Right kidney (tissue), 1 donor: ENCODE results near the gene CTDSPL.

Experiments
- DNase-seq: peaks from one replicate; pipeline ENCODE4 v3.0.0-alpha.2; 2016

CTDSPL gene

DNA sequence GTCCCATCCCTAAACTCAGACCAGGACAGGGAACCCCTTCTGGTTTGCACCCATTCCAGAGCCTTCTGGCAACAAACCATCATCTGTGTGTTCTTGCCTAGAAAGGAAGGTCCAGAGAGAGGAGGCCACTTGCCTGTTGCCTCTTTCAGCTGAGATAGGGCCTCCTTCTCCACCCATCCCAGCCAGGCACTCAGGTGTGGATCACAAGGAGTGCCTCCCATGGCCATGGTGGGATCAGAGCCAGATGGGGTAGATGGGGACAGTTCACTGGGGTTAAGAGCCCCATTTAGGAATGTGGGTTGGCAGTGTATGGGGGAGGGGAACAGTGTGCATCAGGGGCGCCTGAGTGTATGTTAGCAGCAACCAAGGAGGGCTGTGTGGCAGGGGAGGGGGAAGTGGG lies 8.9 kb upstream of the CTDSPL start:
- no peak for DNase-seq

DNA sequence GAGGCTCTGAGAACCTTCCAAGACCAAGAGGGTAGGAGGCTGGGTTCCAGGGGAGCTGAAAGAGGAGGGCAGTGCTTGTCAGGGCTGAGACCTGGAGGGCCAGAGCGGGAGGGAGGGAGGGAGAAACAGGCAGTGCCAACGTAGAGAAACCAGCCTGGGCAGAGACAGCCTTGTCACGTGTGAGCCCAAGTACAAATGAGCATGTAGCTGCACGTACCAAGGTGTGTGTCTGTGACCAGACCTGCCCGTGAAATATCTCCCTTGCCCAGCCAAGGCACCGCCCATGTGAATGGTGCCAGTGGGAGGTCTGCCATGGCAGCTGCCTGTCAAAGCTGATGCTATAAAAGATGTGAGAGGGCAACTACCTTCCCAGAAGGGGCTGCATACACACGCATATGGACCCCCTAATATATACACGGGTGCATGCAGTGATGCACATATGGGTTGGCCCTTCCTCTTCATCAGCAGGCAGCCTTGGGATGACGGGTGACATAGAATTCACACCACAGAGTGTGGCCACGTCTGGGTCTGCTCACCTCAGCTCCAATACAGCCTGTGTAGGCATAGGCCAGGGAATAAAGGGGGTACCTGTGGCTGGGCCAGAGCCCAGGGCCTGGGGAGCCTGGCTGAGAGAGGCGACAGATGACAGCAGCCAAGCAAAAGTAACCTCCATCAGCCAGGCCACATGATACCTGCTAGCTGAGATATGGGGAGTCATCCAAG lies 7.8 kb upstream of the CTDSPL start:
- no peak for DNase-seq

- DNase-seq: peak; percentile 63
Observed at GRCh38 chr3:37855363-37855970, 6.2 kb upstream of the CTDSPL start.

DNA sequence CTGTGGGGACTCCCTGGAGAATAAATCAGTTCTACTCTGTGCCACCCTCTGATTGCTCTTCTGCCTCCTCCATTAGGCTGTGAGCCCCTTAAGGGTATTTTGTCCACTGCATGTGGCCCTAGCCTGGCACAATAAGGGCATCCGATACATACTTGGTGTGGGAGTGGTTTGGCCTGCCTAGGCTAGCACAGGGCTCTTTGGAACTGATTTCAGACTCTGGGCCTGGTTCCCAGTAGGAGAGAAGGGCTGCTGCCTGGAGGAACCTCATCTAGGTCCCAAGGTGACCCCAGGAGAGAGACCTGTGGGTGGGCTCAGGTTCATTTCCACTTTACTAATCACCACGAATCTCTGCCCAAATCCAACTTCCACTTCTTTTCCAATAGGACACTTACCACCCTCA lies 5.3 kb upstream of the CTDSPL start:
- DNase-seq: no peak

GRCh38 chr3:37858742-37859141 lies 2.9 kb upstream of the CTDSPL start:
- no peak for DNase-seq

- DNase-seq: no peak
Observed at GRCh38 chr3:37859354-37859753, 2.3 kb upstream of the CTDSPL start.

- DNase-seq: no peak
Observed at GRCh38 chr3:37859908-37860199, 1.8 kb upstream of the CTDSPL start.

DNA sequence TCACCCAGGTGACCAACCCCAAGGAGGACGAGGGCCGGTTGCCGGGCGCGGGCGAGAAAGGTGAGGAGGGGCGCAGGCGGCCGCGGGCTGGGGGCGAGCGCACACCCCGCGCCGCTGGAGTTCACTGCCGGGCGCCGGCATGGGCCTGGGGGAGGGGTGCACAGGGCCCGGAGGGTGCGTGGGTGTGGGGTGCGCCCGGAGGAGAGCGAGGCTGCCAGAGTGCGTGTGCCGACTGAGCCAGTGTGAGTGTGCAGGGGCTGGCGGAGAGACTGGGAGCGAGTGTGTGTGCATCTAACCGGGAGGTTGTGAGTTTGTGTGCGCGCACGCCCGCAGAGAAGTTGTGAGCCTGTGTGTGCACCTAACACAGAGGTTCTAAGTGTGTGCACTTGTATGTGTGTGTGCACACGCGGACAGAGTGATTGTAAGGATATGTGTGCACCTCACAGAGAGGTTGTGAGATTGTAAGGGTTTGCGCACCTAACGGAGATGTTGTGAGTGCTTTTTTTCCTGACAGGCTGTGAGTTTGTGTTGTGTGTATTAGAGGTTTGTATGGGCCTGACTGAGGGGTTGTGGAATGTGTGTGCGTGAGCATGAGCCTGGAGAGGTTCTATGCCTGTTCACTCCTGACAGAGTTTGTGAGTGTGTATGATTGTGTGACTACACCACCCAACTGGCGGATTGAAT lies 681 bp downstream of the CTDSPL start:
- DNase-seq: peak; percentile 81

DNA sequence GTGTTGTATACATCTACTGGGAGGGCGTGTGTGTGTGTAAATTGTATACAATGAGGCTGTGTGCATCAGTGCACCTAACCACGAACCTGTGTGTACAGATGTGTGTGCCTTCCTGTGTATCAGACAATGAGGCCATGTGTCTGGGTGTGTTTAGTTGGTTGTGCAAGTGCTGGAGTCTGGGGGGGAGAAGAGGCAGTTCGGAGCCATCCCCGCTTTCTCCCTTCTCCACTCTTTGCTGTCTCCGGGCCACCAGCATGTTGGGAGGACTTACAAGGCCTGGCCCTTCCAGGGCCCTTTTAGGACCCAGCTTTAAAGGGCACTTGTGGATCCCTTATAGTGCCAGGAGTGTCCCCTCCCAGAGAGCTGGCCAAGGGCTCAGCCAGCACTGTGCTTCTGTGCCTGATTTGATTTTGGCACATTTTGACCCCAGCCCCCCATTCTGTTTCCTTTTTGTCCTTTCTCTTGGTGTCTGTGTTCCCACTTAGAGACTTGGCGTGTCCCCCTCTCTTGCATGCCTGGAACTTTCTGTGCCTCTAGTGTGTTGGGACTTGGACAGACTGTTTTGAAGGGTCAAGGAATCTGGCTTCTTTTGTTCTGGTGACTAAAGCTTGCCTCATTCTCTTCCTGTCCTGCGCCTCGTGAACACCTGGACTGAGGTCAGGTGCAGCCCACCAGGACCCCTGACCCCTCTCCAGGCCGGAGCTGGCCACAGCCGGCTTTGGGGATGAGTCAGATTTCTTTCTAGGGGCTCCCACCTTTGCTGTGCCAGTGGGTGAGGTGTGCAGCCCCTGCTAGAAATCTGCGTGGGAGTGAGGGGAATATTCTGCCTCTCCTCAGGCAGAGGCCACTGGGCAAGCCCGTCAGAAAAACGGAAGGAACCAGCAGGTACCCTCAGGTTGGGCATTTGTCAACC lies 1.5 kb downstream of the CTDSPL start:
- DNase-seq: peak; percentile 61

GRCh38 chr3:37863949-37864822 lies 2.5 kb downstream of the CTDSPL start:
- no peak for DNase-seq

- no peak for DNase-seq
Observed at GRCh38 chr3:37864904-37865303, 3.2 kb downstream of the CTDSPL start.

DNA sequence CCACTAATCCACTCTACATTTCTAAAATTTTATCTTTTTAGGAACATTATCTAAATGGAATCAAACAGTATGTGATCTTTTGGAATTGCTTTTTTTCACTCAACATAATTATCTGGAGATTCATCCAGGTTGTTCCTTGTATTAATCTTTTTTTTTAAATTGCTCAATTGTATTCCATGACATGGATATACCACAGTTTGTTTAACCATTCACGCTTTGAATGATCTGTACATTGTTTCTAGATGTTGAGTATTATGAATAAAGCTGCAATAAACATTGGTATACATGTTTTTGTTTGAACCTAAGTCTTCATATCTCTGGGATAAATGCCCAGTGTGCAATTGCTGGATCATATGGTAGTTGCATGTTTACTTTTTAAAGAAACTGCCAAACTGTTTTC lies 5.5 kb downstream of the CTDSPL start:
- no peak for DNase-seq

DNA sequence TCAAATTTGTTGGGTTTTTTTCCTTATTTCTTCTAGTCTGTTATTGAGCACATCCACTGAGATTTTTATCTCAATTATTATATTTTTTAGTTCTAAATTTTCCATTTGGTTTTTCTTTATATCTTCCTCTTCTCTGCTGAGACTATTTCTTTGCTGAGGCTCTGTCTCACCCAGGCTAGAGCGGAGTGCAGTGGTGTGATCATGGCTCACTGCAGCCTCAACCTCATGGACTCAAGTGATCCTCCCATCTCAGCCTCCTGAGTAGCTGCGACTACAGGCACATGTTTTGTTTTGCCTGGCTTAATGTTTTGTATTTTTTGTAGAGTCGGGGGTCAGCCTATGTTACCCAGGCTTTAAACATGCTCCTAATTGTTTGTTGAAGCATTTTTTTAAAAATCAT lies 10.2 kb downstream of the CTDSPL start:
- no peak for DNase-seq

DNA sequence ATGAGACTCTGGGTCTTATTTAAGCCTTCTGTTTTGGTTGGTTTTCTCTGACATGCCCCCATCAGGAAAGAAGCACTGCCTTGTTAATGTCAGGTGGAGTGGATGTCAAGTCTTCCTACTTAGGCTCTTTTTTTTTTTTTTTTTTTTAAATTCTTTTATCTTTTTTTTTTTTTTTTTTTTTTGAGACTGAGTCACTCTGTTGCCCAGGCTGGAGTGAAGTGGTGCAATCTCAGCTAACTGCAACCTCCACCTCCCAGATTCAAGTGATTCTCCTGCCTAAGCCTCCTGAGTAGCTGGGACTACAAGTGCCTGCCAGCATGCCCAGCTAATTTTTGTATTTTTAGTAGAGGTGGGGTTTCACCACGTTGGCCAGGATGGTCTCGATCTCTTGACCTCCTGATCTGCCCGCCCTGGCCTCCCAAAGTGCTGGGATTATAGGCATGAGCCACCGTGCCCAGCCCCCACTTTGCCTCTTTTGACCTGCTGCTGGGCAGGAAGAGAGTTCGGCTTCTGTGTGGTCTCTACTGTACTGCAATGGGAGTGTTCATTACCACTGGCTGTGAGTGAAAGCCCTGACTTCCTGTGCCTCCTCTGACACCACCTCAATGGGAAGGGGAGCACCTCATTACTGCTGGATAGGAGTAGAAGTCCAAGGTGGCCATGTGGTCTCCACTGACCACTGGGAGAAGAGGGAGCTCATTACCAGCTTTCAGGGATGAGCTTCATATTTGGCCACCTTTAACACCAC lies 10.9 kb downstream of the CTDSPL start:
- DNase-seq: no peak

DNA sequence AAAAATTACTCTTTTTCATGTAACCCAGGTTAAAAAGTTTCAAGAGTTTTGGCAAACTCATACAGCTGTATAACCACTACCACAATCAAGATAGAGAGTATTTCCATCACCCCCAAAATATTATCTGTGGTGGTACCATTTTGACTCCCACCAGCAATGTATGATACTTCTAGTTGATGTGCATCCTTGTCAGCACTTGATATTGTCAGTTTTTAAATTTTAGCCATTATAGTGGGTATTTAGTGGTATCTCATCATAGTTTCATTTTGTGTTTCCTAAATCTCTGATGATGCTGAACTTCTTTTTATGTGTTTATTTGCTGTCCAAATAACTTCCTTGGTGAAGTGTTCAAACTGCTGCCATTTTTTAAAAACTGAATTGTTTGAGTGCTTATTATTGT lies 14.6 kb downstream of the CTDSPL start:
- DNase-seq: no peak

- DNase-seq: no peak
Observed at GRCh38 chr3:37882711-37883110, 21.0 kb downstream of the CTDSPL start.

GRCh38 chr3:37885814-37886213 lies 24.1 kb downstream of the CTDSPL start:
- no peak for DNase-seq

- no peak for DNase-seq
Observed at GRCh38 chr3:37886395-37886794, 24.7 kb downstream of the CTDSPL start.

DNA sequence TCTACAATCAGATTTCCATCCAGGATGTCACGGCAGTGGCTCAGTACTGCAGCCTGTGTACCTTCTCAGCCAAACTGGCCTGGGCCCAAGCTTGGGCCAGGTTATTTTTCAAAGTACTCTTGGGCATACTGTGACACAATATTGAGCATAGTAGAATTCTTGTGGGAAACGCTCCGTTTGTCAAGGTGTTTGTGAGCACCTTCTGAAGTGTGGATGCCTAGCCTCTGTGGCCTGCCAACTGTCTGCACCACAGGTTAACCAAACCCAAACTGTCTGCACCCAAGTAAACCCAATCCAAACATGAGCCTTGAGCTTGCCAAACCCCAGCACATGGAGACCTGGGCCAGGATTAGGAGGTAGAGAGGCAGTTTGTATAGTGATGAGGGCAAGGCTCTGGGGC lies 25.4 kb downstream of the CTDSPL start:
- no peak for DNase-seq

DNA sequence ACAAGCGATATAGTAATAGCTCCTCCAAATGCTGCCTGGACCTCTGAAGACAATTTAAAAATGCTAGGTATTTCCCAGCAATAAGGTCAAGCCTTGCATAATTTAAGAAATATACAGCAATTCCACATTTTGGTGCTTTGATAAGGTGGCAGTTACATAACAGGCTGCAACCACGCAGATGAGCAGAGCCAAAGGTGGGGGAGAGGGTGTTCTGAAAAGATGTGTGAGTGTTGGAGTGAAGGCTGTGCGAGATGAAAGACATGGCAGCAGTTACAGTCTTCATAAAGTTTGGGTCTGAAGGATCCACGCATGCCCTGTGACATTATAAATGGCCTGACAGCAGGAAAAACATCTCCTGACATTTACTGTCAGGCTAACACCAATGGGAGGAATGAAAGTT lies 26.1 kb downstream of the CTDSPL start:
- DNase-seq: no peak

GRCh38 chr3:37888421-37888820 lies 26.7 kb downstream of the CTDSPL start:
- no peak for DNase-seq
